K562 (cell line): Measurements from ENCODE around the gene GCGR. TPM values are rescaled to one million over a fixed set of nuclear protein-coding genes. Genes with fewer than 3 reads are reported as not detected.

Experiments
- BCL6 ChIP-seq: fragments of 250-450 bp; sonication (Bioruptor Pico); IDR thresholded peaks from 2 replicates; pipeline ENCODE4 v1.4.0; 2020
- BRCA1 ChIP-seq, 2 experiments: fragments of 450-650 bp in 1 of 2; sonication (generic) in 1 of 2; formaldehyde crosslinking in 1 of 2; IDR thresholded peaks; 2 replicates each; pipeline versions ENCODE4 v1.5.0 to v1.6.1; 2017 to 2020; ENCODE audit warnings: mild to moderate bottlenecking in 1 of 2, missing genetic modification reagents in 1 of 2
- CREM ChIP-seq: IDR thresholded peaks from 2 replicates; pipeline ENCODE4 v1.6.1; 2014; ENCODE audit warnings: antibody characterized with exemption, low read depth
- FOXK2 ChIP-seq, 2 experiments: fragments of 450-650 bp; IDR thresholded peaks in 1 of 2; conservative IDR thresholded peaks in 1 of 2; 2 replicates each; pipeline ENCODE4 v1.6.1; 2016; ENCODE audit warnings: low read depth in 2 of 2, mild to moderate bottlenecking in 1 of 2
- FUS ChIP-seq: fragments of 200-400 bp; formaldehyde crosslinking; optimal IDR thresholded peaks from 2 replicates; pipeline ENCODE3; 2017; ENCODE audit warnings: low read depth, low read length
- LCOR ChIP-seq: sonication (generic); formaldehyde crosslinking; IDR thresholded peaks from 2 replicates; pipeline ENCODE4 v1.8.0; 2022; ENCODE audit warnings: mild to moderate bottlenecking, missing genetic modification reagents
- RB1 ChIP-seq: fragments of 450-650 bp; IDR thresholded peaks from 2 replicates; pipeline ENCODE4 v1.6.1; 2017; ENCODE audit warnings: low read depth, mild to moderate bottlenecking
- ZNF134 ChIP-seq: fragments of 250-450 bp; sonication (Bioruptor Pico); conservative IDR thresholded peaks from 2 replicates; pipeline ENCODE4 v1.4.0; 2020
- ZNF175 ChIP-seq: fragments of 200-800 bp; sonication (Bioruptor generic); IDR thresholded peaks from 2 replicates; pipeline ENCODE4 v1.6.1; 2016; ENCODE audit warnings: low read depth, mild to moderate bottlenecking, missing genetic modification characterization, missing compliant biosample characterization
- polyA plus RNA-seq, 8 experiments: library from polyadenylated mRNA; depleted of rRNA in 4 of 8; stranded (reverse) in 5 of 8; unstranded in 3 of 8; fragments of >200 nt; fragmentation: Nextera tagmentation in 2 of 8; fragmentation: Illumina TruSeq in 1 of 8; extraction: Ambion mirVana in 2 of 8; extraction: Trizol in 1 of 8; gene quantifications; 2 replicates each; pipeline versions ENCODE4 v1.2.1 to v1.2.3, GENCODE V29; 2011 to 2014; ENCODE audit warnings: inconsistent platforms in 1 of 8, missing spikeins in 1 of 8
- total RNA-seq, 7 experiments: library from RNA; depleted of rRNA in 6 of 7; stranded (reverse); fragments of >200 nt in 6 of 7; fragmentation: Illumina TruSeq in 2 of 7; extraction: Trizol in 2 of 7; gene quantifications; 2 replicates each; pipeline versions ENCODE4 v1.2.1 to v1.2.3, GENCODE V29; 2011 to 2021; ENCODE audit warnings: low replicate concordance in 1 of 7
- TF ChIP-seq, protein P1 (sequence below), 2 experiments: IDR thresholded peaks; 2 replicates each; pipeline ENCODE4 v1.6.1; 2012; ENCODE audit warnings: improper control_type of control experiment in 2 of 2, low read depth in 2 of 2, low read length in 2 of 2, borderline replicate concordance in 1 of 2
- TF ChIP-seq, protein P2 (sequence below): IDR thresholded peaks from 2 replicates; pipeline ENCODE4 v1.6.1; 2011; ENCODE audit not compliant: insufficient read length; ENCODE audit errors: extremely low read depth
- TF ChIP-seq, protein P3 (sequence below): fragments of 450-650 bp; IDR thresholded peaks from one replicate; pipeline ENCODE4 v1.6.1; 2018; ENCODE audit warnings: mild to moderate bottlenecking, moderate library complexity; ENCODE audit not compliant: partially characterized antibody
- TF ChIP-seq, protein P4 (sequence below): sonication (generic); formaldehyde crosslinking; IDR thresholded peaks from 2 replicates; pipeline ENCODE4 v1.8.0; 2022; ENCODE audit warnings: mild to moderate bottlenecking, low read depth, missing genetic modification reagents
- TF ChIP-seq, protein P5 (sequence below): fragments of 200-800 bp; sonication (Bioruptor generic); IDR thresholded peaks from 2 replicates; pipeline ENCODE4 v1.6.1; 2017; ENCODE audit warnings: missing genetic modification characterization, missing compliant biosample characterization

The GCGR gene
- total and polyA plus RNA-seq, 9 of the 15 experiments (the other 6 are each of a cell fraction or from before 2014, with no cell fraction given): not detected

DNA sequence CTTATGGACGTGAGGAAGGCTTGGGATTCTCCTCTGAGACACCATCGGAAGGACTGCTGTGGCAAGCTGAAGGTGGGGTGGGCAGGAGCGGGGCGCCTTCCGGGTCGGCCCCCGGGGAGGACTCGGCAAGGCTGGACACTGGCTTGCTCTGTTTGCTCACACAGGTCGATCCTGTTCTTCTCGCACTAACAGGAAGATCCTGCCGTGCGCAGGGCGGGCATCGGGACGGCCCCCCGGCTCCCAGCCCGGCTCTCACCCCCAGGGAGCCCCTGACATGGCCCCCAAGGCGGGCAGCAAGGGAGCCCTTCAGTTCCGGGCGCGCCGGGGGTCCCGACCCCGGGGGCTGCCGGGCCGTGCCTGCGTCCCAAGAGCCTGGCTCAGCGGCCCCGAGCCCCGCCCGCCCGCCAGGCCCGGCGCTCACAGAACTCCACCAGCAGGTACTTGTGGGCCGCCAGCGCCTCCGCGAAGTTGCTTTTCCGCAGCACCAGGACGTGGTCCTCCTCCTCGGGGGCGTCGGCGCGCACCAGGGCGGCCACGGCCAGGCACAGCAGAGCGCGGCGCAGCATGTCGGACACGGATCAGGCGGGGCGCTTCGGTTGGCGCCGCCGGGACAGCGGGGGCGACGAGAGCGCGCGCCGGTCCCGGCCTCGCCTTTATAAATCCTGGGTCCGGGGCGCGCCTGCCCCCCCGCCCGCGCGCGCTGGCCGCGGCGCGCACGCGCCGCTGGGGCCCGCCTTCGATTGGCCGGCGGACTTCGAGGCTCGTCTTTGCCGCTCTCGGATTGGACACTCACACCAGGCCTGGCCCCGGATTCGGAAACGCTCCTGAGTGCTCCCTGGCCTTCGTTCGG is 56.2 kb downstream of the GCGR start, which contains the start of gene P4HB (continued):
- peak; percentile 83 for TF ChIP-seq FUS
- TF ChIP-seq ZNF134 (CRISPR knock-in tag): no peak
- TF ChIP-seq, protein P1, sequence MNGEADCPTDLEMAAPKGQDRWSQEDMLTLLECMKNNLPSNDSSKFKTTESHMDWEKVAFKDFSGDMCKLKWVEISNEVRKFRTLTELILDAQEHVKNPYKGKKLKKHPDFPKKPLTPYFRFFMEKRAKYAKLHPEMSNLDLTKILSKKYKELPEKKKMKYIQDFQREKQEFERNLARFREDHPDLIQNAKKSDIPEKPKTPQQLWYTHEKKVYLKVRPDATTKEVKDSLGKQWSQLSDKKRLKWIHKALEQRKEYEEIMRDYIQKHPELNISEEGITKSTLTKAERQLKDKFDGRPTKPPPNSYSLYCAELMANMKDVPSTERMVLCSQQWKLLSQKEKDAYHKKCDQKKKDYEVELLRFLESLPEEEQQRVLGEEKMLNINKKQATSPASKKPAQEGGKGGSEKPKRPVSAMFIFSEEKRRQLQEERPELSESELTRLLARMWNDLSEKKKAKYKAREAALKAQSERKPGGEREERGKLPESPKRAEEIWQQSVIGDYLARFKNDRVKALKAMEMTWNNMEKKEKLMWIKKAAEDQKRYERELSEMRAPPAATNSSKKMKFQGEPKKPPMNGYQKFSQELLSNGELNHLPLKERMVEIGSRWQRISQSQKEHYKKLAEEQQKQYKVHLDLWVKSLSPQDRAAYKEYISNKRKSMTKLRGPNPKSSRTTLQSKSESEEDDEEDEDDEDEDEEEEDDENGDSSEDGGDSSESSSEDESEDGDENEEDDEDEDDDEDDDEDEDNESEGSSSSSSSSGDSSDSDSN (IDR thresholded peaks at IDR 0.05; ENCODE audit: borderline replicate concordance in 1 of 2, low read depth in 2 of 2, low read length in 2 of 2): no peak
- TF ChIP-seq FOXK2 (conservative IDR thresholded peaks at IDR 0.05 in 1 of 2, IDR thresholded peaks at IDR 0.05 in 1 of 2; ENCODE audit: low read depth in 2 of 2): no peak
- no peak for TF ChIP-seq ZNF175 (CRISPR knock-in tag)
- TF ChIP-seq BCL6 (CRISPR knock-in tag): no peak
- no peak for TF ChIP-seq BRCA1 (IDR thresholded peaks at IDR 0.05)
- TF ChIP-seq BRCA1 (CRISPR knock-in tag; IDR thresholded peaks at IDR 0.05): no peak
- TF ChIP-seq, protein P2, sequence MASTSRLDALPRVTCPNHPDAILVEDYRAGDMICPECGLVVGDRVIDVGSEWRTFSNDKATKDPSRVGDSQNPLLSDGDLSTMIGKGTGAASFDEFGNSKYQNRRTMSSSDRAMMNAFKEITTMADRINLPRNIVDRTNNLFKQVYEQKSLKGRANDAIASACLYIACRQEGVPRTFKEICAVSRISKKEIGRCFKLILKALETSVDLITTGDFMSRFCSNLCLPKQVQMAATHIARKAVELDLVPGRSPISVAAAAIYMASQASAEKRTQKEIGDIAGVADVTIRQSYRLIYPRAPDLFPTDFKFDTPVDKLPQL: peak; percentile 68
- TF ChIP-seq, protein P3, sequence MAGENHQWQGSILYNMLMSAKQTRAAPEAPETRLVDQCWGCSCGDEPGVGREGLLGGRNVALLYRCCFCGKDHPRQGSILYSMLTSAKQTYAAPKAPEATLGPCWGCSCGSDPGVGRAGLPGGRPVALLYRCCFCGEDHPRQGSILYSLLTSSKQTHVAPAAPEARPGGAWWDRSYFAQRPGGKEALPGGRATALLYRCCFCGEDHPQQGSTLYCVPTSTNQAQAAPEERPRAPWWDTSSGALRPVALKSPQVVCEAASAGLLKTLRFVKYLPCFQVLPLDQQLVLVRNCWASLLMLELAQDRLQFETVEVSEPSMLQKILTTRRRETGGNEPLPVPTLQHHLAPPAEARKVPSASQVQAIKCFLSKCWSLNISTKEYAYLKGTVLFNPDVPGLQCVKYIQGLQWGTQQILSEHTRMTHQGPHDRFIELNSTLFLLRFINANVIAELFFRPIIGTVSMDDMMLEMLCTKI: no peak
- TF ChIP-seq RB1: peak; percentile 96
- no peak for TF ChIP-seq CREM
- no peak for TF ChIP-seq LCOR (CRISPR knock-in tag)
- TF ChIP-seq, protein P4, sequence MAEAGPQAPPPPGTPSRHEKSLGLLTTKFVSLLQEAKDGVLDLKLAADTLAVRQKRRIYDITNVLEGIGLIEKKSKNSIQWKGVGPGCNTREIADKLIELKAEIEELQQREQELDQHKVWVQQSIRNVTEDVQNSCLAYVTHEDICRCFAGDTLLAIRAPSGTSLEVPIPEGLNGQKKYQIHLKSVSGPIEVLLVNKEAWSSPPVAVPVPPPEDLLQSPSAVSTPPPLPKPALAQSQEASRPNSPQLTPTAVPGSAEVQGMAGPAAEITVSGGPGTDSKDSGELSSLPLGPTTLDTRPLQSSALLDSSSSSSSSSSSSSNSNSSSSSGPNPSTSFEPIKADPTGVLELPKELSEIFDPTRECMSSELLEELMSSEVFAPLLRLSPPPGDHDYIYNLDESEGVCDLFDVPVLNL (CRISPR knock-in tag): peak; percentile 69; the same call in 1 of the 2 replicates
- TF ChIP-seq, protein P5, sequence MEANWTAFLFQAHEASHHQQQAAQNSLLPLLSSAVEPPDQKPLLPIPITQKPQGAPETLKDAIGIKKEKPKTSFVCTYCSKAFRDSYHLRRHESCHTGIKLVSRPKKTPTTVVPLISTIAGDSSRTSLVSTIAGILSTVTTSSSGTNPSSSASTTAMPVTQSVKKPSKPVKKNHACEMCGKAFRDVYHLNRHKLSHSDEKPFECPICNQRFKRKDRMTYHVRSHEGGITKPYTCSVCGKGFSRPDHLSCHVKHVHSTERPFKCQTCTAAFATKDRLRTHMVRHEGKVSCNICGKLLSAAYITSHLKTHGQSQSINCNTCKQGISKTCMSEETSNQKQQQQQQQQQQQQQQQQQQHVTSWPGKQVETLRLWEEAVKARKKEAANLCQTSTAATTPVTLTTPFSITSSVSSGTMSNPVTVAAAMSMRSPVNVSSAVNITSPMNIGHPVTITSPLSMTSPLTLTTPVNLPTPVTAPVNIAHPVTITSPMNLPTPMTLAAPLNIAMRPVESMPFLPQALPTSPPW (CRISPR knock-in tag): peak; percentile 99
